GM19025 (cell line): ENCODE data around the gene ZNF485.
"Not testable (repeated sequence)": the region's sequence is repeated elsewhere in the genome, so short reads cannot be mapped to it uniquely, and the experiment has no call there.

Experiments
- ATAC-seq: cut with Tn5 transposase; IDR thresholded peaks from one replicate; pipeline ENCODE4 v1.9.1; 2021; ENCODE audit warnings: mild to moderate bottlenecking, low read depth, moderate library complexity; ENCODE audit not compliant: unreplicated experiment

Gene ZNF485

DNA sequence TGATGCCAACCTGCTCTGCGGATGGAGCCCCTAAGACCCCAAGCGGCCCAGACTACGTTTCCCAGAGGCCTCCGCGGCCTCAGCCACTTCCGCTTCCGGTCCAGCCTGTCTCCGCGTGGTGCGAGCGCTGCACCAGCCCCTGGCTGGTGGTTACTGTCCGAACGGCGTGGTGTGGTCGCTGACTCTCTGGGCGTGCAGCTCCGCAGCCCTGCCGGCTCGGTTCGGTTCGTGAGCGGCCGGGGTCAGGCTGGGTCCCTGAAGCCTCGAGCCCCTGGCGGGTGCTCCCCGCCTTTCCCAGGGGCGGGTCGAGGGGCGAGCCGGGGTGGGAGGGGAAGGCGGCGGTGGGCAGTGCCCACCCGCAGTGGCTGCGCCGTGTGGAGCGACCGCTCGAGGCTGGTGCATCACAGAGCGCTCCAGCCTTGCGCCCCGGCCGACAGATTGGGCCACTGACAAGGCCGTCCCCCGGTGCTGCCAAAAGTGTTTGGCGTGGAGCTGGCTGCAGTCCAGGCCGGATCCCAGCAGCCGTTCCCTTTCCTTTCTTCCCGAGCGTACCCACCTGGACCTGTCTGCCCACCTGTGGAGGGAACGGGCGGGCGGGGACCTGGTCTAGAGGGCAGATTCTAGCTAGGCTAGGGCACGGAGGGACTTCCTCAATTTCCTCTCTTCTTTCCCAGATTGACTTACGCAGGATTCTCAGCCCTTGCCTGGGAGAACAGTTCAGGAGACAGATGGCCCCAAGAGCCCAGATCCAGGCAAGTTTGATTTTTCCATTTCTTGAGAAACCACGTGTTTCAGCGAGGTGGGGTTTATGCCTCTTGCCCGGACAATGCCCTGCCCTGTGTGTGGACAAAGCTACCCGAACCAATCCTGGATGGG, at the start of gene ZNF485:
ZNF485 (plus strand) TSS at position 116 of the 876 bp plus-strand sequence; CDS start at position 729, 613 bp downstream.
- peak; percentile 99 for ATAC-seq

DNA sequence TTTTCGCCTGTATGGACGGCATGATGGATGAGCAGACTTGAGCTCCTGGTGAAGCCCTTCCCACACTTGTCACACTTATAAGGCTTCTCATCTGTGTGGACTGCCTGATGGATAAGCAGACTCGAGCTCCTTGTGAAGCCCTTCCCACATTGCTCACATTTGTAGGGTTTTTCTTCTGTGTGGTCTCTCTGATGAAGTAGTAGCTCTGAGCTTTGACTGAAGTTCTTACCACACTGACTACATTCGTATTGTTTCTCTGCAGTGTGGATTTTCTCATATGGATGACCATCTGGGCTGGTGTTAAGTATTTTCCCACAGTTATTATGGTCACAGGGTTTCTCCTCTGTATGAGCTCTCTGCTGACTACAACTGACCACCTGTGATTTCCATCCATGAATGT, 49.0 kb upstream of the ZNF485 start:
- ATAC-seq = no peak

DNA sequence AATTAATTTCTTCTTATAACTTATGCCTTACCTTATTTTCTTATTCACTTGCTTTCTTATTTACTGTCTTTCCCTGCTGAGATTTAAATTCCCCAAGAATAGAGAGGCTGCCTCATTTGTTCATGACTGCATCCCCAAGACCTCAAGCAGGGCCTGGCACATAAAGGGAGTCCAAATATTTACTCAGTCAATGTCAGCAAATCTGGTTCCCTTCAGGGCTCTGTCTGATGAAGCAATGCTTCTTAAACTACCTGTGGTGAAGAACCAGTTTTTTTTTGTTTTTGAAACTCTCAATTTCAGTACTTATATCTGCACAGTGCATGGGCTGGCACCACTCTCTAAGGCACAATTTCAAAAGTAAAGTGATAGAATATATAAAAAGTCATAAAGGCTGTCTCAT, 36.6 kb upstream of the ZNF485 start:
- no peak for ATAC-seq

DNA sequence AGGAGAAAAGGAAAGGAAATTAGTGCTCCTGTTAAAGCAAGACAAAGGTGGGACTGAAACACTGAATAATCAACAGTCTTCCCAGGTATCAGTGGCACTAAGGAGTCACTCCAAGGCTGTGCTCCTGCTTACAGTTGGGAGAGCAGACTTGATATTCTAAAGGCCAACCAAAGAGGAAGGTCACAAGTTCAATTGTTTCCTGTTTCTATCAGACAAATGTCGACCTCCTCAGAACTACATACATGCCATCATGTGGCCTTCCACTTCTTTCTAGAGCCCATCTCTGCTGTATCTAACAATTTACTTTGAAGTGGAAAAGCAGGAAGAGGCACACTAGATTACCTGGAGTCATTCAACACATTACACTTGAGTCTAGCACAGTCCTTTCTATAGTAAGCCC, 35.3 kb upstream of the ZNF485 start:
- ATAC-seq = no peak

DNA sequence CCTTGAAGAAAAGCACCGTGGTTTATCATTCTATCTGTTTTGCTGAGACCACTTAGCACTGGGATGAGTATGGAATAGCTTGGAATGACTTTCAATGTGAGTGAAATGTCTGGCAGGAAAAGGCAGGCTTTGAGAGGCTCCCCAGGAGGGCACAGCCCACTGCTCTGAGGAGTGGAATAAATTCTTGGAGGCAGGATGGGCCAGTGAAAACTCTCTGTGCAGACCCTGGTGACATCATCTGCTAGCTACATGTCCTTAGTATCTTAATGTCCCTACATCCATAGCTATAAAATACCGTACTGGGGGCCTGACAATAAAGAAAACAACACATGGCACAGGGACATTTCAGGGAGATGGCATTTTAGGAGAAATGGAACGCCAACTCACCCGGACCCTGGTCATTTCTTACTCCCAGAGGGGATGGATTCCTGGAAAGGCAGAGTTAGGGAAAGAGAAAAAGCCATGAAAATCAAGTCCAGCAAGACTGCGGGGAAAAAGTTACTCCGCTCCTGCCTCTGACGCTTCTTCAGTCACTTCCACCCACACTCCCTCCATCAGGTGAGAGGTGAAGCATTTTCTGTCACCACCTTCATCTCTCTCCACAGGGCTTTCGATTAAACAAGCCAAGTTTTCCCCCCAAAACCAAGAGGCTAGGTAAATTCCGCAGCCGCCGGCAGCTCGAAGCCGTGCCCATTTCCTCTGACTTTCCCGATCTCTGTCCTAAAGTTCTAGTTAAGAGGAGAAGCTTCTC, 32.8 kb upstream of the ZNF485 start:
- no peak for ATAC-seq

DNA sequence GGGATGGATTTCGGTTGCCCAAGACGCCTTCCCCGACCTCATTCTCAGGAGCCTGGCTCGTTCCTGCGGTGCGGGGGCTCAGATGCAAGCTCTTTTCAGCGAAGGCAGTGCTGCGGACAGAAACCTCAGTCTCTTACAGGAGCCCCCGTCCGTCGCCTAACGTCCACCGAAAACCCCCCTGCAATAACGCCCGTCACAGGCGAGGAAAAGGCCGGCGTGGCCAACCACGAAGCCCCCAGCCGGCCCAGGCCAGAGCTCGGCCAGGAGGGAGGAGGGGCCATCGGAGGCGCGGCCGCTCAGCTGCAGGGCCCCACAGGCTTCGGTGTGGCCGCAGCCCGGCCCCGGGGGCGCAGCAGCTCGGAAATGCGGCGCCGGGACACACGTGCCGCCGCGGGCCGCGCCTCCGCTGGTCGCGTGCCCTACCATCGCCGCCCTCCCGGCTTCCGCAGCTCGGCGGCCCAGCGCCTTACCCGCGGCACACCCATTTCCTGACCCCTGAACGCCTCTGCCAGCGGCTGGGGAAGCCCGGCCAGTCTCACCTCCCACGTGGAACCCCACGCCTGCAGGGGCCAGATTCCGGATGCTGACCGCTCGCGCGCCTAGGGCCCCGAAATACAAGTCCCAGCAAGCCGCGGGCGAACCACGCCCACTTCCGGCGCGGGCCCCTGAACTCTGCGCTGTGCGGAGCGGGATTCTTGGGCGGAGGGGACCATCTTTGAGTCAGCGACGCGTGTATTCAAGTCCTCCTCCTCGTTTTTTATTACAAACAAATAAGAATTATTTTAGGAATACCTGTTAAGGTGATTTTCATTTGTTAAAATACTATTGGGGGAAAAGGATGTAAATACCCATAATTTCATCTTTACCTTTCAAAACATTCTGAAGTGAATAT, 32.0 kb upstream of the ZNF485 start, which contains the start of gene ZNF239:
ZNF239 (minus strand) TSS at position 616 of the 892 bp plus-strand sequence. CDS start 16,537 bp downstream, outside the sequence.
- ATAC-seq = peak; percentile 96

DNA sequence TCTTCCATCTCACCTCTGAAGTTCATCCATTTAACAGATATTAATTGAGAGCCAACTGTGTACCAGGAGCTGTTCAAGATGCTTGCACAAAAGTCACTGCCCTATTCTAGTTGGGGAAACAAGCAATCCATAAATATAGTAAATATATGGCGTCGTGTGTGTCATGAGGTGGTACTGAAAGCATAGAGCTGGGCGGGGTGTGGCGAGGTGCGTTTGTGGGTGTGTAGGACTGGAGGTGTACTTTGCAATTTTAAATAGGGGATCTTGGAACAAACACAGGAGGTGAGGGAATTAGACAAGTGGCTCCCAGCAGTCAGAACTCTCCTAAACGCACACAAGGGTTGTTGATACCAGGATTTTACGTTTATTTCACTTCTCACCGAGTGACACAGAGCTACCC, 31.3 kb upstream of the ZNF485 start:
- no peak for ATAC-seq

DNA sequence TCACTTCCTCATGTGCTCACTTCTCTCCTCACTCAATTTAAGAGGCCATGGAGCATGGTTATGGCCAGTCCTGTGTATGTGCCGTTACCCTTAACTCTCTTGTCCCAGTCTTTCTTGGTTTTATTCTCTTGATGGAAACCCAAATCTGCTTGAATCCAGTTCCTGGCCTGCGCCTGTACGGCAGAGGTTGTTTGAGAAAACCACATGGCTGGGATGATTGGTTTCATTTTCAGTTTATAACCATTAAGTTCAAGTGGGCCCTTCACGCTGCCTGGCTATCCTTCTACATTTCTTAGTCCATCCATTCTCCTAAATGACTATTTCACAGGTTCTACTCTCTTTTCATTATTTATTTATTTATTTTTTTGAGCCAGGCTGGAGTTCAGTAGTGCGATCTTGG, 30.2 kb upstream of the ZNF485 start:
- ATAC-seq = no peak

DNA sequence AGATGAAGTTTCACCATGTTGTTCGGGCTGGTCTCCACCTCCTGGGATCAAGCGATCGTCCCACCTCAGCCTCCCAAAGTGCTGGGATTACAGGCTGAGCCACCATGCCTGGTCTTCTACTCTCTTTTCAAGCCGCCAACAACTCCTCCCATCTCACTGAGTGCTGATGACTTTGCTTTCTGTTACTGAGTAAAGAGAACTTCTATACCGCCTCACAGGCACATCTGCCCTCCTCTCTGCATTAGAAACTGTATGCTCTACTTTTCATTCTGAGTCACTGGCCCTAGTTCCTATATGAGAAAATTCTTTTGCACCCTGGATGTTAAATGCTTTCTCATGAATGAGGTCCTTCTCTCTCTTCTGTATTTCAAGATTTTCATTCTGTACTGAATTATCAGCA, 29.7 kb upstream of the ZNF485 start:
- ATAC-seq = no peak

DNA sequence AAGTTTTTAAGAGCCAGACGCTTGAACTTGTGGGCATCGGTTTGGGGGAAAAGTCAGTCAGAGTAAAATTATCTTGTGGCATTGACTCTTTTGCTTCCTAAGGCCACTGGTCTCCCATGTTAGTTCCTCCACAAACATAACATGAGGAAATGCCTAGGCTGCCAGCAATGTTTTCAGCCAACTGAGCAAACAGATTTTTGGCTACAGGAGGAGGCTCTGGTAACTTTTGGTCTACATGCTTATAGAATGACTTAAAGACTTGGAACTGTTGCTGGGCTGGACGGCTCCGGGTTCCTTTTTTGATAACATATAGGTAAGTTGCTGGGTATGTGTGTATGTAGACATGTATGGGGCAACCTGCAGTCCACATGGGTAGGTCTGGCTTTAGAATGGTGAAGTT, 22.2 kb upstream of the ZNF485 start:
- no peak for ATAC-seq

DNA sequence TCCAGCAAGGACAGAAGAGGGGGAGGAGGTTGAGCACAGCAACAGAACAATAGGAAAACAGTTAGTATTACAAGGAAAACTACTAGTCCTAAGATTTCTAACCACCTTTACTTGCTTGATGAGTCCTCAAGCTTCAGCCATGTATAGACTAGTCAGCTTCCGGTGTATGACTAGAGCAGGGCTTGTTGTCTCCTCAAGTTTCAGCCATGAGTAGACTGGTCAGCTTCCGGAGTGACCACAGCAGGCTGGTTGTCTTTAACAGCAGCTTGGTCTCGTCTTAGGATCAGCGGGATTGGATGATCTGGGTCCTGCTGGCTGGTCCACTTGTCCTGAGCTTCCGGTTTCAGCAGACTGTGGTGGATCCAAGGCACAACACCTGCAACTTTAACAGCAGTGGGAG, 21.2 kb upstream of the ZNF485 start:
- no peak for ATAC-seq

DNA sequence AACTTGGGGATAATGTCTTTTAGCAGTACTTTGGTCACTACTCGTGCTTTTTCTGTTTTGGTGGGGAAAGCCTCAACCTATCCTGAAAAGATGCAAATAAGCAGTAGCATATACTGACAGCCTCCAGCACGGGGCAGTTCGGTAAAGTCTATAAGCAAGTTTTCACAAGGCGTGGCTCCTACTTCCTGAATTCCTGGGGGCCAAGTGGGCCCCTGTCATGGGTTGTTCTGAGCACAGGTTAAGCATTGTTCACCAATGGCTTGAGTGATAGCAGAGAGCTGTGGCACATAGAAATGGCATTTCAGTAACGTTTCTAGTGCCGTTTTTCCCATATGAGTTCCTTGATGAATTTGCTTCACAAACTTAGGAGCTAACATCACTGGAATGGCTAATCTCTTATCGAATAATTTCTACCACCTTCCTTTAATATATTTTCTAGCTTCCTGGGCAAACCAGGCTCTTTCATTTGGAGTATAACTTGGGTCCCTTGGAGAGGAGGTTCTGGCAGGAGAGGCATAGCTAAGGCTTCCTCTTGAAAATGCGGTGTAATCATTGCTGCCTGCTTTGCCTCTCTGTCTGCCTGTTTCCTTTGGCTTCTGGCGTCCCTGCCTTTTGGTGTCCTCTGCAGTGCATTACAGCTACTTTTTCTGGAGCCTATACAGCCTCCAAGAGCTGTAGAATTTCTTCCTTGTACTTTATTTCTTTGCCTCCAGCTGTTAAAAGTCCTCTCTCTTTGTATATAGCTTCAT, 20.1 kb upstream of the ZNF485 start:
- ATAC-seq = no peak

DNA sequence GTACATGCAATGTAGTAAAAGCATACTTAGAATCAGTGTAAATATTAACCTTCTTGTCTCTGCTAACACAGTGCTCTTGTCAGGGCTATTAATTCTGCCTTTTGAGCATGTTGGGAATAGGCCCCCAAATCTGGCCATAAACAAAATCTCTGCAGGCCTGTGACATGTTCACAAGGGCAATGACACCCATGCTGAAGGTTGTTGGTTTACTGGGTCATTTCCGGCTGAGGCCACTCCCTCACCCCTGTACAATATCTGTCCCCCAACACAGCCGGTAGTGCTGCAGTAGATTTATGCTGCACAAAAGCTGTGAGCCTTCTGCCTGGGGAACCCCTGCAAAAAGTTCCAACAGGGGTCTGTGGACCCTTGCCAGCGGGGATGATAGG, 19.5 kb upstream of the ZNF485 start:
- not testable (repeated sequence) for ATAC-seq

DNA sequence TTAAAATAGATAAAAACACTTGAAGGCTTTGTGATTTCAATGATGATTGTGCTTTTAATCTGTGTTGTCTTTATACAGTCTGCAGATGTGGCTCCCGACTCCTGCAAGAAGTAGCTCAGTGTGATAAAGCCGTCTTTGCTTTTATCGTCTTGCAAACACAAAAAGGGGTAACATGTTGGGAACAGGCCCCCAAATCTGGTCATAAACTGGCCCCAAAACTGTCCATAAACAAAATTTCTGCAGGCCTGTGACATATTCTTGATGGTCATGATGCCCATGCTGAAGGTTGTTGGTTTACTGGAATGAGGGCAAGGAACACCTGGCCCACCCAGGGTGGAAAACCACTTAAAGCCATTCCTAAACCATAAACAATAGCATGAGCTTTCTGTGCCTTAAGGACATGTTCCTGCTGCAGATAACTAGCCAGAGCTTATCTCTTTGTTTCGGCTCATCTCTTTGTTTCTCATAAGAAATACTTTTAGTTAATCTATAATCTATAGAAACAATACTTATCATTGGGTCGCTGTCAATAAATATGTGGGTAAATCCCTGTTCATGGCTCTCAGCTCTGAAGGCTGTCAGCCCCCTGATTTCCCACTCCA, 14.8 kb upstream of the ZNF485 start:
- no peak for ATAC-seq

DNA sequence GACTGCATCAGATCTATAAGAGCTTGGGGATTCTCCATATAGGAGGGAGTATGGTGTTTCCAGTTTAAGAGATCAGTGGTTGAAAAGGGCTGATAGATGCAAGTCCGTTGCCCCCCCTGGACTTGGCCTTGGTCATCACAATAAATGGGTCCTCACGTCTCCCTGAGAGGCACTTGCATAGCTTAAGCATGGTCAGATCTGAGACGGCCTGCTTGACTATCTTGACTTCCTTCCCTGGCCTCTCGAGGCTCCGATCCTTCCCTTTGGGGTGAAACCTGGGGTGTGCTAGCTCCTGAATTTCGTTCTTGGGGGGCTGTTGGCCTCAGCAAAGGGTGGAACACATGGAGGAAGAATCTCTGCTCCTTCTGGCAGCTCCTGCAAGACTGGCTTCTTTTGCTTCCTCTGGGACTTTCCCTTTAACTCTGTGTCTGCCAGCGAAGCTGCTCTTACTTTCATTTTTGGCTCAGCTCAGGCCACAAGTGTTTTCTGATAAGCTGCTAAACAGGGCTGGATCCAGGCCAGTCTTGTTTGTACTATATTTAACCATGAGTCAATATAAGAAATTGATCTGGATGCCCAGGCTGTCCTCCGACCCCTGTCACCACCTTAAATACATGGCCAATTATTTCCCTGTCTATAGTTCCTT, 11.2 kb upstream of the ZNF485 start:
- peak; percentile 96 for ATAC-seq

DNA sequence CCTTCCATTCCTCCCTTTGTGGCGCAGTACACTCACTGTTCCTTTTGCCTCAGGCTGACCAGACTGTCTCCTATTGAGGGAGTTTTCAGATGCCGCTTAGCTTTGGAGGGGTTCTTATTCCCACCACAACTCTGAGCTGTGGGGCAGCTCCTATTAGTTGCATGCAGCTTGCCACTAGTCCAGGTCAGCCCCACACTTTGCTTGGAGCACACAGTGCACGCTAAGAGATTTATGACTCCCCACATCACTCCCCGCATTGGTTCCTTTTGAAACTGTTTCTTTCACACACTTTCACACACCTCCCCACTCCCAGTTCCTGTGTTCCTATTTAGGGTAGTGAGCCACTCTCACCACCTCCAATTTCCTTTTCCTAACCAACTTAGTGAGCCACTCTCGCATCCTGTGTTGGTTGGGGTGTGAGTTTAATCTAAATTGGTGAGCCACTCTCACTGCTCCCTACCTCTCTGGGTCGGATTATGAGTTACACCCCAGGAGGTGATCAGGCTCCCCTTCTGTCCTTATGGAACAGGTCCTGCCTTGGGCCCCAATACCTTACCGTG, 10.4 kb upstream of the ZNF485 start:
- peak; percentile 30 for ATAC-seq

DNA sequence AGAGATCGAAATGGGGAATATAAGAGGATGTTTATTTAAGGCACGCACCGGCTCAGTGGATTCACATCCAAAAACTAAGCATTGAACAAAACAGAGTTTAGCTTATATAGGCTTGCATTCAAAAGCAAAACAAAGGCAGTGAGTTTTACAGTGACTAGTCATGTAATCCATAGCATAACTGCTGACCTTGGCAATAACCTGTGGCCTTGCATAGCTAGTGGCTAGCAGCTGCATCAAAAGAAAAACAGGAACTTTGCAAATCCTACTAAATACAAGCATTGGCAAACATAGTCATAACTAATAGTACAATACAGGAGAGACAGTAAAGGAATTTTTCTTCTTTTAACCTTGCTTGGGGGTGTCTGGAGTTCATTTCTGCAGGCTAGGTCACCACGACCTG, 9.7 kb upstream of the ZNF485 start:
- ATAC-seq = no peak

DNA sequence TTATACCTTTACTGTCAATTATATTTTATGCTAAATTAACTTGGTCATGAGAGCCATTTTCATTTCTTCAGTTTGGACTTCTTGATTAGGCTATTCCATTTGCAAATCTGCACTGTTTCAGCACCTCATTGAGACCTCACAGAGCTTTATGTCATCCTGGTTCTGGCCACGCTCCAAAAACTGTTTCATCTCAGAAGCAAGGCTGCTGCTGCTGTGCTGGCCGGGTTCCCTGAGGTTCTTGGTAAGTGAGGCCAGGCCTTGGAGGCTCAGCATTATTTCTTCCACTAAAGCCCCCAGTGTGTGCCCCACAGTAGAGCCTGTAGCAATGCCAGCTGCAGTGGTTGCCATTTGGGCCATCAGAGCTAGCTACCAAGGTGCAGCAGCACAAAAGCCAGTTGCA, 7.8 kb upstream of the ZNF485 start:
- ATAC-seq = no peak

DNA sequence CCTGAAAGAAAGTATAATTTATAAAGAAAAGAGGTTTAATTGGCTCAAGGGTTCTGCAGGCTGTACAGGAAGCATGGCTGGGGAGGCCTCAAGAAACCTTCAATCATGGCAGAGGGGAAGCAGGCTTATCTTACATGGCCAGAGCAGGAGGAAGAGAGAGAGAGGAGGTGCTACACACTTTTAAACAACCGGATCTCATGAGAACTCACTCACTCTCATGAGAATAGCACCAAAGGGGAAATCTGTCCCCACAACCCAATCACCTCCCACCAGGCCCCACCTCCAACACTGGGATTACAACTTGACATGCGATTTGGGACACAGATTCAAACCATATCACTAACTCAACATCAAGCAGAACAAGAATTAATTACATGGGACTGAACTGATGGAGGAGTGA, 6.9 kb upstream of the ZNF485 start:
- no peak for ATAC-seq
